Activated CD4-positive, CD25-positive, alpha-beta regulatory T cell treated with anti-CD3 and anti-CD28 coated beads, Interleukin-2, amount 50 U/mL, for 24 hours (primary cell): Measurements from ENCODE around the gene XXYLT1.
A peak's percentile ranks its signal among the peaks of the same experiment; 100 is the strongest.
"Not testable (repeated sequence)": the region's sequence is repeated elsewhere in the genome, so short reads cannot be mapped to it uniquely, and the experiment has no call there.

Experiments used
- ATAC-seq, 2 donors: fragments of 150-1000 bp; cut with Tn5 transposase; one replicate each; pipeline ENCODE4 v1.10.0; 2021; ENCODE audit warnings: mild to moderate bottlenecking in 1 of 2, moderate library complexity in 1 of 2

The XXYLT1 gene, protein sequence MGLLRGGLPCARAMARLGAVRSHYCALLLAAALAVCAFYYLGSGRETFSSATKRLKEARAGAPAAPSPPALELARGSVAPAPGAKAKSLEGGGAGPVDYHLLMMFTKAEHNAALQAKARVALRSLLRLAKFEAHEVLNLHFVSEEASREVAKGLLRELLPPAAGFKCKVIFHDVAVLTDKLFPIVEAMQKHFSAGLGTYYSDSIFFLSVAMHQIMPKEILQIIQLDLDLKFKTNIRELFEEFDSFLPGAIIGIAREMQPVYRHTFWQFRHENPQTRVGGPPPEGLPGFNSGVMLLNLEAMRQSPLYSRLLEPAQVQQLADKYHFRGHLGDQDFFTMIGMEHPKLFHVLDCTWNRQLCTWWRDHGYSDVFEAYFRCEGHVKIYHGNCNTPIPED

DNA sequence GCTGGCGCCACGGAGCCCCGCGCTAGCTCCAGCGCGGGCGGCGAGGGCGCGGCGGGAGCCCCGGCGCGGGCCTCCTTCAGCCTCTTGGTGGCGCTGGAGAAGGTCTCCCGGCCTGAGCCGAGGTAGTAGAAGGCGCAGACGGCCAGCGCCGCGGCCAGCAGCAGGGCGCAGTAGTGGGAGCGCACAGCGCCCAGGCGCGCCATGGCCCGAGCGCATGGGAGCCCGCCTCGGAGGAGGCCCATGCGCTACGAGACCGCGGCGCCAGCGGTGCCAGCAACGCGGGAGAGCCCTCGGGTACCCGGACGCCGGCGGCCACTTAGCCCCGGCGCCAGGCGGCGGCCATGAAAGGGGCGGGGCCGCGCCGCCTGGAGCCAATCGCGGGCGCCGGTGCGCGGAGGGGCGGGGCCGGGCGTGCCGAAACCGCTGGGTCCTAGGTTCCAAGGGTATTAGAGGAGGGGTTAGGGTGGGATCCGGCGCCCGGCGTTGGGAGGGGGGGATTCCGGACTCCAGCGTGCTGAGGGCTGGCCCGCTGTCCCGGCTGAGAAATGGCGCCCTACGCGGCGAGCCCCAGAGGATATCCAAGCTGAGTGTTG lies at the start of gene XXYLT1:
TSS of gene XXYLT1 (minus strand) at position 343 of the 593 bp plus-strand sequence. CDS start at position 242, 101 bp downstream.
- ATAC-seq: peak; percentile 89 to 91

DNA sequence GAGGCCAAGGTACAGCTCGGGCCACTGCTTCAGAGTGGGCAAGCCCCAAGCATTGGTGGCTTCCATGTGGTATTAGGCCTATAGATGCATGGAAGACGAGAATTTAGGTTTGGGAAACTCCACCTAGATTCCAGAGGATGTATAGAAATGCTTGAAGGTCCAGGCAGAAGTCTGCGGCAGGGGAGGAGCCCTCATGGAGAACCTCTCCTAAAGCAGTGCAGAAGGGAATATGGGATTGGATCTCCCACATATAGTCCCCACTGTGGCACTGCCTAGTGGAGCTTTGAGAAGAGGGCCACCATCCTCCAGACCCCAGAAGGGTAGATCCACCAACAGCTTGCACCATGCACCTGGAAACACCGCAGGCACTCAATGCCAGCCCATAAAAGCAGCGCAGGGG lies 48.1 kb upstream of the XXYLT1 start:
- ATAC-seq: no peak

DNA sequence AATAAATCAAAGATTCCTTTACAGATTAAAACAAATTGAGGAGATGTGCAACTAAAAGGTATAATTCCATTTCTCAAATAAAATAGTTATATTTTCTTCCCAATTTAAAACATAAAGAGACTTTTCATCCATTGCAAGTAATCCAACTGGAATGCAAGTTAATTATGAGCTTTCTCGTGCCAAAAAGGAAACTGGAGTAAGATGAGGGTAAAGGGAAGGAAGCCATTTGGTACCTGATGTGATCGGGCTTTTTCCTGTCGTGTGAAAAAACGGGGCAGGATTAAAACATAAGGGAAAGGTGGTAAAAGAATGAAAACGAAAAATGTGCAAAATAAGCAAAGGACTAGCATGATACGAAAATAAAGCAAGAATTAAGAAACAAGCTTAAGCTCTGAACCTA lies 41.8 kb upstream of the XXYLT1 start:
- no peak for ATAC-seq

DNA sequence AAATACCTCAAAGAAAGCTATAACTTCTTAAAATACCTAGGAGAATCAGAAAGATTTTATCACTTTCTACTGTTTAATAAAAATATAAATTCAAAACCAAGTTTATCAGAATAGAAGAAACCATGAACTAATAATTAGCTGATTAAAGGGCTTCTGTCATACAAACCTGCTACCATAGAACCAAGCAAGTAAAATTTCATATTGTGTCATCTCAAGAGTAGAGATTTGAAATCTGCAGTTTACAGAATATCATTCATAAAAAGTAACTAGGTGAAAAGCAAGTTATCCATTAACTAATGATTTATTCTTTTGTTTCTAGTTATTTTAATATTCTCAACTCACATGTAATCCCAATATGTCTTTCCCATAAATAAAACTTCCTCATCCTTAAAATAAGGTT lies 36.8 kb upstream of the XXYLT1 start:
- ATAC-seq: no peak

DNA sequence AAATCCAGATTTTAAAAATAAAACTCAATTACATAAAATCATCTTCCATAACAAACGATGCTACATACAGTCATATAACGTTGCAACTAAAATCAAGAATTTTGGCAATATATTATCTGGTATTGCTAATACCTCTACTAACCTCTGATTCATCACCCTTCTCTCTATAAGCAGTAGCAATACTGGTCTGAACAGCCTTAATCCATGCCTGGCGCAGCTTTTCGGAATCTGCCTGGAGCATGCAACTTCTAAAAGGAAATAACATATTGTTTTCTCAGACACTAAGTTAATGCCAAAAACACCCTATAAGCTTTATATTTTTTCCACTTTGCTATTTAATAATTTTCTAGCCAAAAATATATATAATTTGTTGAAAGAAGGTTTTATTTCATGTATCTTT lies 35.4 kb upstream of the XXYLT1 start:
- no peak for ATAC-seq

DNA sequence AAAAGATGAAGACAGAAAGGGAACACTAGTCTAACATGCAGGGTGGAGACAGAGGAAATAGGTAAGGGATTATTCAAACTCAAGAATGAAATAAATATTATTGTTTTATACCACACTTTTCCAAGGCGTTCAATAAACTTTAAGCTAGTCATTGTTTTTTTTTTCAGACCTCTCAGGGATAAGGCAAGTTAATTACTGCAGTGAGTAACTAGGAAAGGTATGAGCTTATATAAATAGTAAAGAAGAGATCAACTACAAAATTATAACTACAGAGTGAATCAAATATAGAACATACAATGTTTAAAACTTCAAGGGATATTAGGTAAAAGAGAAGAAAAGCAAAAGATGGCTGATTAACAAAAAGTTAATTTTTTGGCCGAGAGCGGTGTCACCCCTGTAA lies 31.5 kb upstream of the XXYLT1 start:
- no peak for ATAC-seq

DNA sequence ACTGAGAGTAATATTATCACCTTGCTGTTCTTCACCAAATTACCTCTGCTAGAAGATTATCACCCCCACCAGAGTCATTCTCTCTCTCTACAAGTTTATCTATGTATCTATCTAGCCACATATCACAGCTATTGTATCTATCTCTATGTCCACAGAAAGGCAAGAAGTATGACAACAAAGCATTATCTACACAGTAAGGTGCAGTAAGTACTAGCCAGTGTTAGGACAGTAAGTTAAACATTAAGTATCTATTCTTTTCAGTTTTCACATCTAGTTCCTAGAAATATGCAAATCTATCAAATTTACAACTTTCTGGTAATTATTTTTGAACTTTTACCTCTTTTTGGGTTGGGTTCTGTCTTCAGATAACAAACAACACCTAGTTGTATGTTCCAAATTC lies 26.5 kb upstream of the XXYLT1 start:
- no peak for ATAC-seq

DNA sequence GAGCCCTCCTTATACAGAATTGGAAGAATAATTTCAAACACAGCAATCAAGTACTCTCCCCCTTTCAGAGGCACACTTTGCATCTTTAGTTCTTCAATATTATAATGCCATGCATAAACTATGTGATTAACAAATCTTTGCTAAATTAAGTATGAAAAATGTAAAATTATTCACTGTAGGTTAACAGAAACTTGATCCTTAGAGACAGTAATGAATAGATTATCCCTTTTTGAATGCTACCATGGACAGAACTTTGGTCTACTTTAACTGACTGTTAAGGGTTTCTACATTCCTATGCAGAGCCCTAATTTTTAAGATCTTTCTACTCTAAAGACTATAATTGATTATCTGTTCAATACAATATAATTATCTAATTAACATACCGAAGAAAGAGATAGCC lies 25.7 kb upstream of the XXYLT1 start:
- no peak for ATAC-seq

DNA sequence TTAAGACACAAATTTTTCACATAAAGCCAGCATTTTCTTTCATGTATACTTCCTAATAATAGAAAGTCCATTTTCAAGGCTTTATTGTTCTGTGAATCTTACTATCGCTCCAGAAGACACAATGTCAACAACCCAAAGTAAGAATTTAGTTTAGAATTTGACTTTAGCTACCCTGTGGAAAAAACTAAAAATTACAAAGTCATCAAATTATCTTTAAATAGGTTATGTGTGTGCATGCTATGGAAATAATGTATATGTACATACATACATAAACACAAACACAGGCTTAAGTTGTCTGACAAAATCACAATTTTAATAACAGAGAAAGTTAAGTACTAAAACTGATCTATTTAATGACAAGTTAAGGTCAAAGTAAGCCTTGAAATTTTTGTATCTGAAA lies 20.2 kb upstream of the XXYLT1 start:
- no peak for ATAC-seq

DNA sequence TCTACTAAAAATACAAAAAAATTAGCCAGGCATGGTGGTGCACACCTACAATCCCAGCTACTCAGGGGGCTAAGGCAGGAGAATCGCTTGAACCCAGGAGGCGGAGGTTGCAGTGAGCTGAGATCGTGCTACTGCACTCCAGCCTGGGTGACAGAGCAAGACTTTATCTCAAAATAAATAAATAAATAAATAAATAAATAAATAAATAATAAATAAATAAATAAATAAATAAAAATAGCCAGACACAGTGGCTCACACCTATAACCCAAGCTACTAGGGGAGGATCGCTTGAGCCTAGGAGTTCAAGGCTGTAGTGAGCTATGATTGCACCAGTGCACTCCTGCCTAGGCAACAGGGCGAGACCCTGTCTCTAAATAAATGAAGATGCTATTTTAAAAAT lies 19.7 kb upstream of the XXYLT1 start:
- ATAC-seq: not testable (repeated sequence)

DNA sequence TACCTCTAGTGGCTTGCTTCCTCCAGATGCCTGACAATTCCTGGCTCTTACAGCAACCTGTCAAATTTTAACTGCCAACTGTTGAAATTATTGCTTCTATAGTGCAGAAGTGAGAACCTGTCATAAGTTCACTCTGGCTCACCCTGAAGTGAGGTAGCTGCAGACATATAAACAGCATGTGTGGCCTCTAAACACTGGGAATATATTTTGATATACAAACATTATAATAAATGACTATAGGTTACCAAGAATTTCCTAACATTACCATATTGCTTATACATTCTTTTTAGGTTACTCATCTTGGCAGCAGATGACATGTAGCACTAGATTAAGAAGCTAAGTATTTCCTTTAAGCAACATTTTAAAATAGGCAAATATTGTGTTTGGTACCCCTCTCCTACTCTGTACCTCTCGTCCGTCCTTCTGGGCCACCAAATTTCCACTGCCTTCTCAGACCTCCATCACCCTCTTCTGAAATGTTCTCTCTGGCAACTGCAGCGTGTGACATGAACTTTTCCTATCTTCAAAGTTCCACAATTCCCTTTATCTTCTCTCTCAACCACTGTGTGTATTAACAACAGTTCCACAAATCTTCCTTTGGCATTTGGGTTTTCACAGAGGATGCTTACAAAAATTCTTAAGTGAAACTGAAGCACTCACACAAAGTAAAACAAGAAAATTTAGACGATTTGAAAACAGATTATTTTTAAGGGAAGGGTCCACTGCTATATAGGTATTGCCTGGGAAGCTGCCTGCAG lies 15.3 kb upstream of the XXYLT1 start:
- no peak for ATAC-seq

DNA sequence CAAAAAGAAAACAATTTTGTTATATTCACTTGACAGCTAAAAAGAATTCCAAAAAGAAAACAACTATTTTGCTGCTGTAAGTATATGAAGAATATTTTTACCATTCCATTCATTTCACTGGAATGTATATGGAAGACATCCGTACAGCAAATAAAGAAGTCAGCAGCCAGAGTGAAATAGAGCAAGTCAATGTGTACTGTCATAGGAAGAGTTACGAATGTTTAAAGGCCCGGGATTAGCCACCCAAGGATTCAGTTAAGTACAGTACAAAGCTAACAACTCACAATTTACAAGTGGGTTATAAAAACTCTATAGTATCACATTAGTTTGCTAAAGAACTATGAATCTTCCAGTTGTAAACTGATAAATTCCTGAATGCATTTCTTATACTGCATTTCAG lies 14.4 kb upstream of the XXYLT1 start:
- no peak for ATAC-seq

DNA sequence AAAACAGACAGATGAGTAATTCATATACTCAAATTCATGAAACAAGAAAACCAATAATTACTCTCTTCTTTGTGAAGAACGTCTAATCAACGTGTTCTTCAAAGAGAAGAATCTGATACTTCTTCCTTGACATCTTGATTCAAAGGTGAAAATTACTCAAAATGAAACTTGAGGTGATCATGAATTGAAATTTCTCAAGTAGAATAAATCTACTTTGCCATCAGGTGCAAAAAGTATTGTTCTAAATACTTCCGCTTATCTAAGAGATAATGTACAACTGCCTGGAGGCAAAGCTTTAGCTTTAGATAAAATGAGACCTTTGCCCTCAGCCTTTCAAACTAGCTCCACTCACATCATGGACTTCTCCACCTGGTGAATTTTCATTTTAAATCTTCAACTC lies 13.9 kb upstream of the XXYLT1 start:
- ATAC-seq: peak; percentile 89 to 93

DNA sequence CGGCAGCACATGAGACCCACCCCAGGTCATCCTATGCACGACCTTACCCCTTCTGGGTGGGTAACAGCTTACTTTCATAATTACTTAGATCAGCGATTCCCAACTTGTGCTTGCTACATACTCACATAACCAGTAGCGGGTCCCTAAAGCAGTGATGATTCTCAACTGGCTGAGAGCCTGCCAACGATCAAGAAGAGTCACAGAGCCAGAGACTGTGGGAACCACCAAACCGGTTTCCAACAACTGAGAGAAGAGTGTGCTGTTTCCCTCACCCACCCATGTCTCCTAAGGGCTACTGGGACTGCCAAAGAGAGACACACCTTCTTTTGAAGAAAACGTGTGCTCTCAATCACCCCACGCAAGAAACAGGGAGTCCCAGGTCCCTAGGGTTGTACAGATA lies 12.0 kb upstream of the XXYLT1 start:
- no peak for ATAC-seq

DNA sequence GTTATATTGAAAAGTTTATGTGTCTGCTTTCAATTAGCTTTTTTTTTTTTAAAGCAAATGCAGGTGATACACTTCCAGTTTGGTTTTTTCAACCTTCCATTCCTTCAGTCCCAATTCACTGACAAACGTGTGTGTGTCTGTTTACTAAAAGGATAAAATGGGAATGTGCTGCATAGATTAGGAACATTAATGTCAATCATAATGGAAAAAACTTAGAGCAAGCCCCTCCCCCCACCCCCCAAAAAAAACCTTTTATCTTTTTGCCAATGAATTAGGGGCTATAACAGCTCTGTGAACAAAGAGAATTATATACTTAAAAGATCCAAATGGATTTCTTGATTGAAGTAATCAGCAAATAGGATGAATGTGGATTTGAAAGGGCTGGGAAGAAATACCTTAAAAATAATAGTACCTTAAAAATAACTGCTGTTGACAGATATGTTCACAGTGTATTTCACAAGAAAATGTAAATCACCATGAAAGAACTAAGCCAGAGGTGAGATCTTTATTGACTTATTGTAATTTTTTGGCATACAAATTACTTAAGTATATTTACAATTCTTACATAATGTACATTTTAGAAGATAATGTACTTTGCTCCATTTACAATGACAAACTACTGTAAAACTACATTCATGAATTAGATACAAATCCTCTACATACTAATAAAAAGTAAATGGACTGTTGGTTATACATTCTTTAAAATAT lies 3.5 kb upstream of the XXYLT1 start:
- ATAC-seq: no peak

DNA sequence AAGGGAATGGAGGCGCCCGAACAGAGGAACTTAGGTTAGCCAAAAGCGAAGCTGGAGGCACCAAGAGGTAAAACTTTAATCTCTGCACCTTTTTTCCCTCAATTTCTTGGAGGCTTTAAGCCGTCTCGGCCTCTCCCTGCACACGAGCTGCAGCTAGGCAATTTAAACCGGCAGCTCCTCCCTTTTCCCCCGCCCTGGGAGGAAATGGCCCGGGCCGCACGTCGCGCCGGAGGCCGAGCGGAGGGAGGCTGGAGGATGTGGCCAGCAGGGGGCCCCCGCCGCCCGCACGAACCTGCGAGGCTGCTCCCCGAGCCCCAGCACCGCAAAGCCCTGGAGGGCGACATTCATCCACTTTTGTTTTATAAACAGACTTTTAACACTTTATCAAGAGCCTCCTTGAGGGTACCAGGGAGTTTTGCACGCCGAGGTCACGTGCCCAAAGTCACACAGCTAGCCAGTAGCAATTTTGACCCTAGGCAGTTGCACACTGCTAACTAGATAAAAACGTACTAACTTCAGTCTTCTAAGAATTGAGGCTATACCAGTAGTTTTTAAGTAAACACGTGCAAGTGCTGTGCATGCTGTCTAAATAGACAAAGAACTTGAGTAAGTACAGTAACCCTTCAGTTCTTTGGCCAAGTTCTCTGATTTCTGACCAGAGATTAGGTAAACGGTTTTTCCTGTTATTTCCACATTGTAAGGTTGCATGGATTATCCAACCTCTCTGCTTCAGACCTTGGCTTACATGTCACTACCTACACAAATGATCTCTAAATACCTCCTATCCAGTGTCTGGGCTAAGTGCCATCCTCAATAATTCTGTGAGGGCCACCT lies 668 bp upstream of the XXYLT1 start:
- ATAC-seq: peak; percentile 79 to 83

DNA sequence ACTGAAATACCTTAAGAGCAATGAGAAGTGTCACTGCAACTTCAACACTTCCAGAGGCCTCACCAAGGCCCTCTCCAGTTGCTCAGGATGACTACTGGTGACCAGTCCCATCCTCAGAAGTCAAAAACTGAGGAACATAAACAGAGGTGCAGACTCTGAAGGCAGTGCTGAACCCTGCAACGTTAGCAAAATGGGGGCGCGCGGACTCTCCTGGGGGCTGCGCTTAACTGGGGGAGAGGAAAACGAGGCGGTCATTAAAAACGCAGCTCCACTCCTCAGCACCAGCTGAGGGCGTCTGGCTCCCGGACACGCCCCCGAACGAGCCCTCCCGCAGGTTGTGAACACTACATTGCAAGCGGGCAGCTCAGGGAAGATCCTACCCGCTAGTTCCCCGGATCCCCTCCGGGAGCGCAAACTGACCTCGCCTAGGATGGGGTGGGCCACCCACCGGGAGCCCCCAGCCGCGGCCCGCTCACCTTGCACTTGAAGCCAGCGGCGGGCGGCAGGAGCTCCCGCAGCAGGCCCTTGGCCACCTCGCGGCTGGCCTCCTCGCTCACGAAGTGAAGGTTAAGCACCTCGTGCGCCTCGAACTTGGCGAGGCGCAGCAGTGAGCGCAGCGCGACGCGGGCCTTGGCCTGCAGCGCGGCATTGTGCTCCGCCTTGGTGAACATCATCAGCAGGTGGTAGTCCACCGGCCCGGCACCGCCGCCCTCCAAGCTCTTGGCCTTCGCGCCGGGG lies 711 bp downstream of the XXYLT1 start:
- no peak for ATAC-seq

DNA sequence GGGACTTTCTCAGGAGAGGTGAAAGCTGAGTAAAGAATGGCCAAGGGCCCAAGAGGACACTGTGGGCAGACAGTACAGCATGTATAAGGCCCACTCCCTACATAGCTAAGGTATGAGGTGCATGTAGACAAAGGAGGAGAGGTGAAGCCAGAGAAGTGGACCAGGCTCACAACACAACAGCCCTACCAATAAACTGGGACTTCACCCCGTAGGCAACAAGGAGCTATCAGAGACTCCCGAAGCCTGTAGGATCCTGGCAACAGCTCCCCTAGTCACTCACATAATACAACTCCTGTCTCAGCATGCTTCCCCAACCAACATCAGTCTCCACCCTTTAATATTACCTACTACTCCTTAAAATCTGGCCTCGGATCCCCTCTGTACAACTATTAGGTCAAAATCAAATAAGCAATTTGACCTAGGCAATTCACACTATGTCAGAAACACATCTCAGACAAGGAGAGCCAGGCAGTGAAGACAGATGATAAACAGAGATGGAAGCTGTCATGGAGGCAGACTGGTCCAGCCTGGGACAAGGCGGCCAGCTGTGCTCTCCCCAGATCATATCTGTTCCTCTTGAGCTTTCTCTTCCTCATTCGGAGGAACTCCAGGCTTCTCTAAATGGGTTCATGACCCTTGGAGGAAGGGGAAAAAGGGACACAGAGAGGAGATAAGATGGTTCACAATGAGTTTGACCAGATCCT lies 1.4 kb downstream of the XXYLT1 start:
- ATAC-seq: no peak

DNA sequence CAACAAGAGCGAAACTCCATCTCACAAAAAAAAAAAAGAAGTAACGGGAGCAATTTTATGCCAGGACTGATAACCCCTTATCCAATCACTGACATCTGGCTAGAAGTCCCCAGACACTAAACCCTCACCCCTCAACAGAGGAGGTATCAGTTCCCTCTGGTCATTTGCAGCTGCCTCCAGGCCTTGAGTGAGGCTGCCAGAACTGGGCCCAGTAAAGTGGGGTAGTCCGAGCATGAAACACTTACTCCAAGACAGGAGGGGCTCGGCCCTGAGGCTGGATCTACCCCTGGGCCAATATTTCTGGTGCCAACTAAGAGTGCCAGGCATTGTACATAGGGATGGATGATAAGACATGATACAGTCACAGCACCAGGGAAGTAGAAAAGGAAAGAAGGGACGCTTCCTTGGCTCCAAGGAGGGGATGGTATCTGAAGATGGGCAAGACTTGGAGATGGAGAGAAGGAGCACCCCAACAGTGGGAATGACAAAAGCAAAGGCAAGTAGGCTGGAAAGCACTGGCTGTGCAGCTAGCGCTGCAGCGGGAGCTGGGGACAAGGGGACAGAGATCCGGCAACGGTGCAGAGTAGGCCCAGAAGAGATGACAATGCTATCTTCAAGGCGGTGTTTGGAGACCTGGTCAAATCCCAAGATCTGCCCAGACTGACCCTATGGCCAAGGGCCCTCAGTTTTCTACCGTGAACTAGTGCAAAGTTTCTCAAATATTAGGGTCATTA lies 2.2 kb downstream of the XXYLT1 start:
- ATAC-seq: no peak

DNA sequence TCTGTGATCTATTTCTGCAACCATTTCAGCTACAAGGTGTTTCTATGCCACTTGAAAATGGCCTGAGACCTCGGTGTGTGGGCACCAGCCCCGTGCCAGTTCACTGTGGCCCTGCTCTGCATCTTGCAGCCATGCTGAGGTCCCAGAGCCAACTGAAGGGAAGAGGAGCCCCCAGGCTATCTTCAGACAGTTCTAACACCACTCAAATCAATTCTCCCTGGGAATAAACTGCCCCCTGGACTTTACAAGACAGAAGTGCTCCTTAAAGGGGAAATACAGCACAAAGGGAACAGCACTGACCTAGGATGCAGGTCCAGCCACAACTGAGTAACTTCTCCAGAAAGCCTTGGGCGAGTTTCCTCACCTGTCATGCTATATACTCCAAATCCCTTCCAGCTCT lies 3.9 kb downstream of the XXYLT1 start:
- no peak for ATAC-seq
